Stimulated activated CD8-positive, alpha-beta memory T cell treated with anti-CD3 and anti-CD28 coated beads, Interleukin-12 subunit alpha, Interleukin-12 subunit beta, amount 100 ng/mL, for 24 hours (primary cell): Measurements from ENCODE around the gene DONSON.
A peak's percentile ranks its signal among the peaks of the same experiment; 100 is the strongest.

Source experiments
- DNase-seq: peaks from one replicate; pipeline ENCODE4 v3.0.0-alpha.2; 2020; ENCODE audit errors: extremely low read depth

Gene DONSON

DNA sequence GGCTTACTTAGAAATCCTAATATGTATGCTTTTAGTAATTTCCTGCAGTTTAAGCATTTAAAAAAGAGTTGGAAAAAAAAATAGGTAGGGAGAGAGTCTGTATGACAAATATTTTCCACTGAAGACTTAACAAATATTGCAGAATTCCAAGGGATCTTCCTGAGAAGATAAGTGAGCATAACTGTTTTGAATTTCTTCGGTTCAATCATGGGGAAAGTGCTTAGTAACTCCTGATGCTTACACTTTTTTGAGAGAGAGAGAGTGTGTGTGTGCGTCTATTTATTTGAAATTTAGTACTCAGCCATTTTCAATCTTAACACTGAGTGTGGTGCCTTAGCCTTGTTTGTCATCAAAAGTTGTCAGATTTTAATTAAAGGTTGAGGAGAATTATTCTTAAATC lies 27.1 kb downstream of the DONSON start:
- no peak for DNase-seq

DNA sequence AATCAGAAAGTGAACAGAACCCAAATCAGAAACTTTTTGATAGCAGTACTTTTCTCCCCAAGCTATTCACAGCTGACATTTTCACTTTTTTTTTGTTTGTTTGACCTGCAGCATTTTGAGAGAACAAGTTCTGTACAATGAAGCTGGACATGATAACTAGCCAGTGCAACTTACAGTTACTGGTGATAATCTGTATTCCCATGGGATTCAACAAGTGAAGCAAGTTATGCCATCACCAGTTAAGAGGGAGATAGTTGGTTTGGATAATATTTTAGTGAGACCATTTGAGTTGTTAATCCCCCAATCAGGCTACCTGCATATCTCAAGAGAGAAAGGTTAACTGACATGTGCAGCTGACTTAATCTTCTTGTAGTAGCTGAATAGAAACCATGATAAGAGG lies 27.5 kb downstream of the DONSON start:
- DNase-seq: no peak

DNA sequence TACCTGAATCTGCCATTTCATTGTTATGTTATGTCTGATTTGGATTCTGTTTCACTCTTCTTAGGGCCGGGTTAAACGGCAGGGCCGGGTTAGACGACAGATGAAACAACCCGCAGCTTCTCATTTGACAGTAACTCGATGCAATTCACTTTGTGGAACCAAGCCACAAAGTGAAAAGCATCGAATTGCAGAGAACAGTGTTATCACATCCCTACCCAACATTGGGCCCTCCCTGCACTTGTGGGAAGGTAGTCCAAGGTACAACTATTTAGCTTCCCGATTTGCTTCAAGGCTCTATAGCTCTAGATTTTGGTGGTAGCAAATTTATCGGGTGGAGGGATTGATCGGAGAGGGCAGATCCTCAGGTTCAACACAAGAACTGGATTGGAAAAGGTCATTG lies 28.7 kb downstream of the DONSON start:
- no peak for DNase-seq

DNA sequence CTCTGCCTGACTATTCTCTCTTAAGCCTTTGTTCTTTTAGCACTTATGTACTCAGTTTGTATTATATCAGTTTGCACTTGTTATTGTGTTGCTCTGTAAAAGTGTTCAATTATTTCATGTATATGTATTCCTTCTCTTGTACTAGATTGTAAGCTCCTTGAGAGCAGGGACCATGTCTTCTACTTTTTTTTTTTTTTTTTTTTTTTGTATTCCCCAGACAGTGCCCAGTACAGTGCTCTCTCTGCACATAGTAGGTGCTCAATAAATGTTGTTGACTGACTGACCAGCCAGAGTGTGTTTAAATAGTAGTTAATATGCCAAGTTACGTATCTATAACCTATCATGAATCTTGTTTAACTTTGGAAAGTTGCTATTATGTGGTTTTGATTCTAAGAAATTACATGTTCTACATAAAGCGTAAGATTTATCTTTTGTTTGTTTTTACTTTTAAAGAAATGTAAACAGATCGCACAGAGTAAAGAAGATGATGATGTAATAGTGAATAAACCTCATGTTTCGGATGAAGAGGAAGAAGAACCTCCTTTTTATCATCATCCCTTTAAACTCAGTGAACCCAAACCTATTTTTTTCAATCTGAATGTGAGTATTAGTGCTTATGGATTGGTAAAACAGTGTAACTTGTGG lies 29.6 kb downstream of the DONSON start:
- DNase-seq: no peak

DNA sequence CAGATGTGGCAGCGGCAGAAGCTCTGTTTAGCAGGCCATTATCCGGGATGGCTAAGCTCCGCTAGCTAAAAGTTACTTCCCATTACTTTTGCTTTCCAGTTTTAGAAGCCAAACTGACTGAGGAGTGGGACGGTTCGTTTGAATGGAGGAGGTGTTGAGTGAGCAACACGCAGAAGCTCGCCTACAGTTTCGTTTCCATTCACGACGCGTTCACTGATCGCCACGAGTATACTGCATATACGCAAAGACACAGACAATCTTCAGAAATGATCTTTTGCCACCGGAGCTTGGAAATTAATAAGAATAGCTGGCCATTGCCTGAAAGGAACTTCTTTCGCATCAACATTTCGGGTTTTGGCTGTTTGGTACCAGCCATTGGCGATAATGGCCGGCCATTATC lies 31.0 kb downstream of the DONSON start:
- DNase-seq: no peak

DNA sequence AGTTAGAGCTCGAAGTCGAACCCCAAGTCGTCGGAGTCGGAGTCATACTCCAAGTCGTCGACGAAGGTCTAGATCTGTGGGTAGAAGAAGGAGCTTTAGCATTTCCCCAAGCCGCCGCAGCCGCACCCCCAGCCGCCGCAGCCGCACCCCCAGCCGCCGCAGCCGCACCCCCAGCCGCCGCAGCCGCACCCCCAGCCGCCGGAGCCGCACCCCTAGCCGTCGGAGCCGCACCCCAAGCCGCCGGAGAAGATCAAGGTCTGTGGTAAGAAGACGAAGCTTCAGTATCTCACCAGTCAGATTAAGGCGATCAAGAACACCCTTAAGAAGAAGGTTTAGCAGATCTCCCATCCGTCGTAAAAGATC lies 33.5 kb downstream of the DONSON start:
- no peak for DNase-seq

DNA sequence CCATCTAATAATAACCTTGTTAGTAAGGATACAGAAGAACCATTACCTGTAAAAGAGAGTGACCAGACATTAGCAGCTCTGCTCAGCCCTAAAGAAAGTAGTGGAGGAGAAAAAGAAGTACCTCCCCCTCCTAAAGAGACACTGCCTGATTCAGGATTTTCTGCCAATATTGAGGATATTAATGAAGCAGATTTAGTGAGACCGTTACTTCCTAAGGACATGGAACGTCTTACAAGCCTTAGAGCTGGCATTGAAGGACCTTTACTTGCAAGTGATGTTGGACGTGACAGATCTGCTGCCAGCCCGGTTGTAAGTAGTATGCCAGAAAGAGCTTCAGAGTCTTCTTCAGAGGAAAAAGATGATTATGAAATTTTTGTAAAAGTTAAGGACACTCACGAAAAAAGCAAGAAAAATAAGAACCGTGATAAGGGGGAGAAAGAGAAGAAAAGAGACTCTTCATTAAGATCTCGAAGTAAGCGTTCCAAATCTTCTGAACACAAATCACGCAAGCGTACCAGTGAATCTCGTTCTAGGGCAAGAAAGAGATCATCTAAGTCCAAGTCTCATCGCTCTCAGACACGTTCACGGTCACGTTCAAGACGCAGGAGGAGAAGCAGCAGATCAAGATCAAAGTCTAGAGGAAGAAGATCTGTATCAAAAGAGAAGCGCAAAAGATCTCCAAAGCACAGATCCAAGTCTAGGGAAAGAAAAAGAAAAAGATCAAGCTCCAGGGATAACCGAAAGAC lies 34.1 kb downstream of the DONSON start:
- DNase-seq: no peak

DNA sequence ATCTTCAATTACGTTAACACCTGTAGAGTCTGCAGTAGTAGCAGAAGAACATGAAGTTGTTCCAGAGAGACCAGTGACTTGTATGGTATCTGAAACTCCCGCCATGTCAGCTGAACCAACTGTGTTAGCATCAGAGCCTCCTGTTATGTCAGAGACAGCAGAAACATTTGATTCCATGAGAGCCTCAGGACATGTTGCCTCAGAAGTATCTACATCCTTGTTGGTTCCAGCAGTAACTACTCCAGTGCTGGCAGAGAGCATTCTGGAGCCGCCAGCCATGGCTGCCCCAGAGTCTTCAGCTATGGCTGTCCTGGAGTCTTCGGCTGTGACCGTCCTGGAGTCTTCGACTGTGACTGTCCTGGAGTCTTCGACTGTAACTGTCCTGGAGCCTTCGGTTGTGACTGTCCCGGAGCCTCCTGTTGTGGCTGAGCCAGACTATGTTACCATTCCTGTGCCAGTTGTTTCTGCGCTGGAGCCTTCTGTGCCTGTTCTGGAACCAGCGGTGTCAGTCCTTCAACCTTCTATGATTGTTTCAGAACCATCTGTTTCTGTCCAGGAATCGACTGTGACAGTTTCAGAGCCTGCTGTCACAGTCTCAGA lies 35.4 kb downstream of the DONSON start:
- no peak for DNase-seq

DNA sequence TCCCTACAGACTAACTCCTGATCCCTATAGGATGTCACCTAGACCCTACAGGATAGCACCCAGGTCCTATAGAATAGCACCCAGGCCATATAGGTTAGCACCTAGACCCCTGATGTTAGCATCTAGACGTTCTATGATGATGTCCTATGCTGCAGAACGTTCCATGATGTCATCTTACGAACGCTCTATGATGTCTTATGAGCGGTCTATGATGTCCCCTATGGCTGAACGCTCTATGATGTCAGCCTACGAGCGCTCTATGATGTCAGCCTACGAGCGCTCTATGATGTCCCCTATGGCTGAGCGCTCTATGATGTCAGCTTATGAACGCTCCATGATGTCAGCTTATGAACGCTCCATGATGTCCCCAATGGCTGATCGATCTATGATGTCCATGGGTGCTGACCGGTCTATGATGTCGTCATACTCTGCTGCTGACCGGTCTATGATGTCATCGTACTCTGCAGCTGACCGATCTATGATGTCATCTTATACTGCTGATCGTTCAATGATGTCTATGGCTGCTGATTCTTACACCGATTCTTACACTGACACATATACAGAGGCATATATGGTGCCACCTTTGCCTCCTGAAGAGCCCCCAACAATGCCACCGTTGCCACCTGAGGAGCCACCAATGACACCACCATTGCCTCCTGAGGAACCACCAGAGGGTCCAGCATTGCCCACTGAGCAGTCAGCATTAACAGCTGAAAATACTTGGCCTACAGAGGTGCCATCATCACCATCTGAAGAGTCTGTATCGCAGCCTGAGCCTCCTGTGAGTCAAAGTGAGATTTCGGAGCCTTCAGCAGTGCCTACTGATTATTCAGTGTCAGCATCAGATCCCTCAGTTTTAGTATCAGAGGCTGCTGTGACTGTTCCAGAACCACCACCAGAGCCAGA lies 36.1 kb downstream of the DONSON start:
- DNase-seq: no peak

DNA sequence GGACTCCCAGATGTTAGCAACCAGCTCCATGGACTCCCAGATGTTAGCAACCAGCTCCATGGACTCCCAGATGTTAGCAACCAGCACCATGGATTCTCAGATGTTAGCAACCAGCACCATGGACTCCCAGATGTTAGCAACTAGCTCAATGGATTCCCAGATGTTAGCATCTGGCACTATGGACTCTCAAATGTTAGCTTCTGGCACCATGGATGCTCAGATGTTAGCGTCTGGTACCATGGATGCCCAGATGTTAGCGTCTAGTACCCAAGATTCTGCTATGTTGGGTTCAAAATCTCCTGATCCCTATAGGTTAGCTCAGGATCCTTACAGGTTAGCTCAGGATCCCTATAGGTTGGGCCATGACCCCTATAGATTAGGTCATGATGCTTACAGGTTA lies 36.8 kb downstream of the DONSON start:
- DNase-seq: no peak

DNA sequence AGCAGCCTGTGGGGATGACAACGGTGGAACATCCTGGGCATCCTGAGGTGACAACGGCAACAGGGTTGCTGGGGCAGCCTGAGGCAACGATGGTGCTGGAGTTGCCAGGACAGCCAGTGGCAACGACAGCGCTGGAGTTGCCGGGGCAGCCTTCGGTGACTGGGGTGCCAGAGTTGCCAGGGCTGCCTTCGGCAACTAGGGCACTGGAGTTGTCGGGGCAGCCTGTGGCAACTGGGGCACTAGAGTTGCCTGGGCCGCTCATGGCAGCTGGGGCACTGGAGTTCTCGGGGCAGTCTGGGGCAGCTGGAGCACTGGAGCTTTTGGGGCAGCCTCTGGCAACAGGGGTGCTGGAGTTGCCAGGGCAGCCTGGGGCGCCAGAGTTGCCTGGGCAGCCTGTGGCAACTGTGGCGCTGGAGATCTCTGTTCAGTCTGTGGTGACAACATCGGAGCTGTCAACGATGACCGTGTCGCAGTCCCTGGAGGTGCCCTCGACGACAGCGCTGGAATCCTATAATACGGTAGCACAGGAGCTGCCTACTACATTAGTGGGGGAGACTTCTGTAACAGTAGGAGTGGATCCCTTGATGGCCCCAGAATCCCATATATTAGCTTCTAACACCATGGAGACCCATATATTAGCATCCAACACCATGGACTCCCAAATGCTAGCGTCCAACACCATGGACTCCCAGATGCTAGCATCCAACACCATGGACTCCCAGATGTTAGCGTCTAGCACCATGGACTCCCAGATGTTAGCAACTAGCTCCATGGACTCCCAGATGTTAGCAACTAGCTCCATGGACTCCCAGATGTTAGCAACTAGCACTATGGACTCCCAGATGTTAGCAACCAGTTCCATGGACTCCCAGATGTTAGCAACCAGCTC lies 37.5 kb downstream of the DONSON start:
- DNase-seq: no peak

DNA sequence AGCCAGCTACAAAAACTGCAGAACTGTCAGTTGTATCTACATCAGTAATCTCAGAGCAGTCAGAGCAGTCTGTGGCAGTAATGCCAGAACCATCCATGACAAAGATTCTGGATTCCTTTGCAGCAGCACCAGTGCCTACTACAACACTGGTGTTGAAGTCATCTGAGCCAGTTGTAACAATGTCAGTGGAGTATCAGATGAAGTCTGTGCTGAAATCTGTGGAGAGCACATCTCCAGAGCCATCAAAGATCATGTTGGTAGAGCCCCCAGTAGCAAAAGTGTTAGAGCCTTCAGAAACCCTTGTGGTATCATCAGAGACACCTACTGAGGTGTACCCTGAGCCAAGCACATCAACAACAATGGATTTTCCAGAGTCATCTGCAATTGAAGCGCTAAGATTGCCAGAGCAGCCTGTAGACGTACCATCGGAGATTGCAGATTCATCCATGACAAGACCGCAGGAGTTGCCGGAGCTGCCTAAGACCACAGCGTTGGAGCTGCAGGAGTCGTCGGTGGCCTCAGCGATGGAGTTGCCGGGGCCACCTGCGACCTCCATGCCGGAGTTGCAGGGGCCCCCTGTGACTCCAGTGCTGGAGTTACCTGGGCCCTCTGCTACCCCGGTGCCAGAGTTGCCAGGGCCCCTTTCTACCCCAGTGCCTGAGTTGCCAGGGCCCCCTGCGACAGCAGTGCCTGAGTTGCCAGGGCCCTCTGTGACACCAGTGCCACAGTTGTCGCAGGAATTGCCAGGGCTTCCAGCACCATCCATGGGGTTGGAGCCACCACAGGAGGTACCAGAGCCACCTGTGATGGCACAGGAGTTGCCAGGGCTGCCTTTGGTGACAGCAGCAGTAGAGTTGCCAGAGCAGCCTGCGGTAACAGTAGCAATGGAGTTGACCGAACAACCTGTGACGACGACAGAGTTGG lies 38.4 kb downstream of the DONSON start:
- DNase-seq: no peak

DNA sequence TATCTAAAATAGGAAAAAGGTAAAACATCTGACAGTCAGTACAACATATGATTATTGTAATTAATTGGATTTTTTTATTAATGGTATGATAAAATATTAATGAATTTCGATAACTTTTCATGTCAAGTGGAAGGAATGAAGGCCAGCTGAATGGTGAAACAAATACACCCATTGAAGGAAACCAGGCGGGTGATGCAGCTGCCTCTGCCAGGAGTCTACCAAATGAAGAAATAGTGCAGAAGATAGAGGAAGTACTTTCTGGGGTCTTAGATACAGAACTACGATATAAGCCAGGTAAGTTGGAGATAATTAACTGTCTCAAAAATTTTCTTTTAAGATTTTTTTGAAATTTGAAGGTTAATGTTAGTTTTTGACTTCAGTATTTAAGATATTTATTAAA lies 42.4 kb downstream of the DONSON start:
- DNase-seq: no peak

DNA sequence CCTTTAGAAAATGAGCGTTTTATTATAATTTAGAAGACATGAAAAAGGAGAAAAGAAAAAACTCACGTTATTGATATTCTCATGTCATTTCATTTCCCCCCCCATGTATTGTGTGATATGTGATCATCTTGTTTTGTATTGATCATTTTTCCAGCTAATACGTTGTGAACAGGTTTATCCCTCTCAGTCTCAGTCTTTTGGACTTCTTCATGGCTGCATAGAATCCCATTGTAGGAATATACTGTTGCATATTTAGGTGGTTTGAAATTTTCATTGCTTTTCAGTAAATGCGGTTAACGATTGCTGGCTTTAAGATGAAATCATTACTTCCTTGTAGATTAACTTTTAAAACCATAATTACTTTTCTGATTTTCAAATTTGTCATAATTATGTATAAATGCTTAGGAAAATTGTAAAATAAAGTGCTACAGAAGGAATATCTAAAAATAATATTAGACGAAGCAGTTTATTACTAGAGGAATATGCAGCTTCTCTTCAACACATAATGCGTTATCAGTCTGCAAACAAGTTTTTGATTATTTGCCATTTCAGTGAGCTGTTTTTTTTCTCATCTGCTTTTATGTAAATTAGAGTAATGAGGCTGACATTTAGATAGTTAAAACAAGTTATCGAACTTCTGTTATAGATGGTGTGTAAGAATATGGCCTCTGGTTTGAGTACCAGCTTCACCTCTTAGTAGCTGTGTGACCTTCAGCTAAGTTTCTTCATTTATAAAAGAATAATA lies 43.9 kb downstream of the DONSON start:
- no peak for DNase-seq

DNA sequence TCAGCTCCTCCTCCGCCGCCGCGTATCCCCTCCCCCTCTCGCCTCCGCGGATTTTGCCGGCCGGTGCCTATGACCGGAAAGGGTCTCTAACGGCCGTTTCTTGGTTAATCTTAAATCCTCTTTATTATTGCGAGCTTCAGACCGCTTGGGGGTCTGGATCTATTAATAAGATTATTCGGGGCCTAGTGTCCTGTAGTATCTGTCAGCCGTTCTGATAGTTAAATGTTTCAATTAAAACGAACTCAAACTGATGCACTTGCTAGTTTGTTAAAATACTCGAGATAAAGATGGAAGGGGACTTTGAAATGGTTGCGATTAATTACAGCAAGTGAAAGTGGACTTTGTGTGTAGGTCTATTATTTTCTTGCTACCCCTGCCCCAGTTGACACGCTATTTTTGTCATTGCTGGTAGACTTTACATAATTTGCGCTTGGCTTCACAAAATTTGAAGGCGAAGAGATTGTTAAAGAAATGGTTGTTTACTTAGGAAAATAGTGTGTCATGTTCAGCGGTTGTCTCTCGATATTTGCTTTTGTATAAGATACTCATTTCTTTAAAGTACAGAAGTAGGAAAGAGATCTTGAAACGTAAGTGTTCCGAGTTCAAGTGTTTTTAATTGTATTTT lies 44.9 kb downstream of the DONSON start:
- peak; percentile 52 for DNase-seq

DNA sequence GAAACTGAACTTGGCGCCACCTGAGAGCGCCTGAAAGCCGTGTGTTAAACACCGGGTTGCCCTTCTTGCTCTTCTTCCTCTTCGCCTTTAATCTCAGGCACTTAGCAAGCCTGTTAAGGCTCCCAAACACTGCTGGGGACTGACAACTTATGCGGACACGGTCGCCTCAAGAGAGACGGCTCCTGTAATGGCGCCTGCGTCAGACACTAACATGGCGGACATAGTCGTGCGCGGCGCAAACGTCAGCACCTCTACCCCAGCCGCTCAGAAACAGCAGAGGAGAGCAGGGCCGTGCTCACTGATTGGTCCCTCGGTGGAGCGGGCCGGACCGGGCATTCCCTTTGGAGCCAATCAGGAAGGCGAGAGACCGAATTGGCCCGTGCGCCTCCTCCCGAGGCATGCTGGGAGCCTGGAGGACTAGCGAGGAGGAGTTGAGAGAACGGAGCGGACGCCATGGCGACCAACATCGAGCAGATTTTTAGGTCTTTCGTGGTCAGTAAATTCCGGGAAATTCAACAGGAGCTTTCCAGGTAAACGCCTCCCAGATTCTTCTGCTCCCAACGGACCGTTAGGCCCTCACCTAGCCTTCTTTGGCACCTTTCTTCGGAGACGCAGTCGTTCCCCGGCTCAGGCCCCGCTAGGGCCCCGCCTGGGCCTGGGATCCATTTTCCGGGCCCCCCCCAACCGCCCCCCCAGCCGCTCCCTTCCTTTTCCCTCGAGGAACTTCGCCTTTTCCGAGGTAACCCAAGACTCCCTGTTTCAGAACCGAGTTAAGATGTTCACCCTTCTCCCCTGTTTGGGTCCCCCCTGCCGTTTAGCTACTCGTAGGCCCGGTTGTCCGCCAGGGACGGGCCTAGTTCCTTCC lies 45.6 kb downstream of the DONSON start, which contains the start of gene SON:
TSS of gene SON (plus strand) at position 399 of the 865 bp plus-strand sequence. CDS start at position 454, 55 bp downstream.
- peak; percentile 97 for DNase-seq

DNA sequence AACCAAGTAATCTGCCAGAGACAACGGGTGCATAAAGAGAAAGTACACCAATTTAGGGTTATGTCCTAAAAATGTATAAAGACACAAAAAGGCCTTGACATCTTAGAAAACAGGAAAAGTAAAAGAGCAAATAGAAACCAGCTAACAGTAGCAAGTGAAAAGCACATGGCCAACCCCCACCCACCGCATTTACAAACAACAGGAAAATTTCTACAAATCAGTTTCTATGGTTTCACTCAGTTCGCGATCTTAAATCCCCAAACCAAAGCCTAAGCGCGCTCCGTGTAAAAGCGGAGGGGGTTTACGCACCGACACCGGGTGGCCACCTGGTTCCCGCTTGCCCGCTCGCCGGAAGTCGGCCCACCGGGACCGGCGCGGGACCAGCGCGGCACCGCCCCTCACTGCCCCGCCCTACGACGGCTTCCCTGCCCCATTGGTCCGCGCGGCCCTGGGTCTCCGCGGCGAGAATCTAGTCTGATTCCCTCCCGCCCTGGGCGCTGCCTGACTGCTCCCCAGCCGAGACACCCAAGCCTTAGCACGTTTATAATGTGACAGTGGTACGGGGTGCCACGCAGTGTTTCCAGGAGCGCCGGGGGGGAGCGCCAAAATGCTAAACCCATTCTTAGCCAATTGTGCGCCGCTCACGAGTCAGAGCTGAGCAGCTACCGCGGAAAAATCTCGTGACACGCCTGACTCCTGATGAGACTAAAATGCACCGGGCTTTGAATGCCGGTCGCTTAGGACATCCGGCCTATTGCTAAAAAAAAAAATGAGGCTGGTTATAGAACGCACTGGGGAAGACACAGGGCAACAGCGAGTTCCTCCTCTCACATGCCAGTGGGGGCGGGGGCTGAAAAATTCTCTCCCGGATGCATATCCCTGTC lies 46.5 kb downstream of the DONSON start, which contains the start of gene GART:
TSS of gene GART (minus strand) at position 362 of the 884 bp plus-strand sequence. CDS start 2,802 bp downstream, outside the sequence.
- DNase-seq: peak; percentile 62
